Hepatocyte (in vitro differentiated cells): ENCODE results near the gene POLR2A. TPM values are rescaled to one million over a fixed set of nuclear protein-coding genes. Genes with fewer than 3 reads are reported as not detected.
A peak's percentile ranks its signal among the peaks of the same experiment; 100 is the strongest.

Experiments used
- DNase-seq: peaks from one replicate; pipeline ENCODE4 v3.0.0-alpha.2; 2016; ENCODE audit warnings: low spot score
- H2AFZ ChIP-seq: fragments of 200-600 bp; sonication (generic); 2 replicates; pipeline ENCODE4 v1.6.0; 2016; ENCODE audit warnings: antibody characterized with exemption, mild to moderate bottlenecking
- H3K27ac ChIP-seq: fragments of 200-600 bp; sonication (generic); 2 replicates; pipeline ENCODE4 v1.5.1; 2016; ENCODE audit warnings: mild to moderate bottlenecking
- H3K27me3 ChIP-seq: fragments of 200-600 bp; sonication (generic); 2 replicates; pipeline ENCODE4 v1.6.1; 2016
- H3K36me3 ChIP-seq: fragments of 200-600 bp; sonication (generic); replicated peaks from 2 replicates; pipeline ENCODE4 v1.5.1; 2016; ENCODE audit warnings: low read depth; ENCODE audit not compliant: insufficient read depth
- H3K4me1 ChIP-seq: fragments of 200-600 bp; sonication (generic); 2 replicates; pipeline ENCODE4 v1.5.1; 2016; ENCODE audit warnings: mild to moderate bottlenecking, moderate library complexity; ENCODE audit not compliant: insufficient read depth
- H3K4me2 ChIP-seq: fragments of 200-600 bp; sonication (generic); 2 replicates; pipeline ENCODE4 v1.6.0; 2016
- H3K4me3 ChIP-seq: fragments of 200-600 bp; sonication (generic); 2 replicates; pipeline ENCODE4 v1.5.1; 2016; ENCODE audit warnings: mild to moderate bottlenecking
- H3K79me2 ChIP-seq: fragments of 200-600 bp; sonication (generic); 2 replicates; pipeline ENCODE4 v1.6.0; 2017; ENCODE audit warnings: mild to moderate bottlenecking
- H3K9me2 ChIP-seq: fragments of 200-600 bp; sonication (generic); replicated peaks from 2 replicates; pipeline ENCODE4 v1.6.0; 2017; ENCODE audit warnings: mild to moderate bottlenecking; ENCODE audit not compliant: insufficient read depth
- H3K9me3 ChIP-seq: fragments of 200-600 bp; sonication (generic); 2 replicates; pipeline ENCODE4 v1.5.1; 2016; ENCODE audit warnings: low read depth, mild to moderate bottlenecking
- H4K20me1 ChIP-seq: fragments of 200-600 bp; sonication (generic); 2 replicates; pipeline ENCODE4 v1.6.0; 2016; ENCODE audit warnings: mild to moderate bottlenecking; ENCODE audit not compliant: insufficient read depth, poor library complexity, severe bottlenecking
- EZH2 ChIP-seq: fragments of 200-600 bp; sonication (generic); IDR thresholded peaks from 2 replicates; pipeline ENCODE4 v1.6.1; 2016; ENCODE audit warnings: antibody characterized with exemption, mild to moderate bottlenecking, borderline replicate concordance
- EZH2phosphoT487 ChIP-seq: fragments of 200-600 bp; sonication (generic); IDR thresholded peaks from one replicate; pipeline ENCODE4 v1.6.1; 2018; ENCODE audit warnings: antibody characterized with exemption, mild to moderate bottlenecking, low read depth, moderate library complexity; ENCODE audit not compliant: unreplicated experiment, severe bottlenecking
- WGBS: methylation state at CpG from one replicate; pipeline ENCODE4 v1.1.6; 2016; ENCODE audit warnings: low lambda C conversion rate; ENCODE audit errors: missing lambda C conversion rate; 5-methylcytosine and 5-hydroxymethylcytosine counted together
- polyA plus RNA-seq: library from polyadenylated mRNA; unstranded; fragments of >200 nt; fragmentation: Nextera tagmentation; extraction: Ambion mirVana; gene quantifications from 2 replicates; pipeline ENCODE4 v1.2.1, GENCODE V29; 2016
- total RNA-seq: library from RNA; depleted of rRNA; stranded (reverse); fragments of >200 nt; gene quantifications from 2 replicates; pipeline ENCODE4 v1.2.3, GENCODE V29; 2014
- TF ChIP-seq, protein P1 (sequence below): fragments of 200-600 bp; sonication (generic); IDR thresholded peaks from 2 replicates; pipeline ENCODE4 v1.5.1; 2016; ENCODE audit warnings: antibody characterized with exemption, mild to moderate bottlenecking; ENCODE audit not compliant: poor library complexity

The POLR2A gene
- total and polyA plus RNA-seq, 2 experiments from 2014 or later, result 74.5 to 96.3 TPM

DNA sequence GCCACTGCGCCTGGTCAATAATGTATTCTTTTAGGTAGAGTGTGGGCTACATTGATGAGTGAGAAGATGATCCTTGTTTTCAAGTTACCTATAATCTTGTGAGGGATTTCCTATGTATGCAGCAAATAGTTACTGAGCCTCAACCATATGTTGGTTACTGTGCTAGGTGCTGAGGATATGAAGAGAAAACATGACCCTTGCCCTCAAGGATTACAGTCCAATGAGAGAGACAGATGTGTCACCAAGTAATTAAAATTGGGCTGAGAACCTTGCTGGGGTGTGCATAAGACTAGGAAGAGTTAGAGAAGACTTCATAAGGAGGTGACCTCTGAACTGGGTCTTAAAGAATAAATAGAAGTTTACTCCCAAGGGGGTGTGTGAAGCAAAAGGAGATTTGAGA lies 7.4 kb downstream of the POLR2A start:
- H3K79me2 ChIP-seq, result peaks cover 99% of the 10 kb centered on the region
- 100% methylated on average over 1 of the region's 1 CpG for WGBS
- TF ChIP-seq EZH2phosphoT487, result no peak
- TF ChIP-seq, protein P1, sequence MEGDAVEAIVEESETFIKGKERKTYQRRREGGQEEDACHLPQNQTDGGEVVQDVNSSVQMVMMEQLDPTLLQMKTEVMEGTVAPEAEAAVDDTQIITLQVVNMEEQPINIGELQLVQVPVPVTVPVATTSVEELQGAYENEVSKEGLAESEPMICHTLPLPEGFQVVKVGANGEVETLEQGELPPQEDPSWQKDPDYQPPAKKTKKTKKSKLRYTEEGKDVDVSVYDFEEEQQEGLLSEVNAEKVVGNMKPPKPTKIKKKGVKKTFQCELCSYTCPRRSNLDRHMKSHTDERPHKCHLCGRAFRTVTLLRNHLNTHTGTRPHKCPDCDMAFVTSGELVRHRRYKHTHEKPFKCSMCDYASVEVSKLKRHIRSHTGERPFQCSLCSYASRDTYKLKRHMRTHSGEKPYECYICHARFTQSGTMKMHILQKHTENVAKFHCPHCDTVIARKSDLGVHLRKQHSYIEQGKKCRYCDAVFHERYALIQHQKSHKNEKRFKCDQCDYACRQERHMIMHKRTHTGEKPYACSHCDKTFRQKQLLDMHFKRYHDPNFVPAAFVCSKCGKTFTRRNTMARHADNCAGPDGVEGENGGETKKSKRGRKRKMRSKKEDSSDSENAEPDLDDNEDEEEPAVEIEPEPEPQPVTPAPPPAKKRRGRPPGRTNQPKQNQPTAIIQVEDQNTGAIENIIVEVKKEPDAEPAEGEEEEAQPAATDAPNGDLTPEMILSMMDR, result no peak
- no peak for TF ChIP-seq EZH2
- no peaks in the 10 kb centered on the region for H3K9me2 ChIP-seq
- H3K27me3 ChIP-seq, result no peaks in the 10 kb centered on the region
- DNase-seq, result no peak
- peak overlapping the region; percentile 27 for H3K4me2 ChIP-seq
- peak overlapping the region; percentile 59 for H3K27ac ChIP-seq
- H3K4me3 ChIP-seq, result no peak overlapping the region
- H3K36me3 ChIP-seq, result no peaks in the 10 kb centered on the region
- peaks cover 27% of the 10 kb centered on the region for H3K4me1 ChIP-seq
- H3K9me3 ChIP-seq, result no peaks in the 10 kb centered on the region
- H2AFZ ChIP-seq, result no peak overlapping the region
- peaks cover 99% of the 10 kb centered on the region for H4K20me1 ChIP-seq

DNA sequence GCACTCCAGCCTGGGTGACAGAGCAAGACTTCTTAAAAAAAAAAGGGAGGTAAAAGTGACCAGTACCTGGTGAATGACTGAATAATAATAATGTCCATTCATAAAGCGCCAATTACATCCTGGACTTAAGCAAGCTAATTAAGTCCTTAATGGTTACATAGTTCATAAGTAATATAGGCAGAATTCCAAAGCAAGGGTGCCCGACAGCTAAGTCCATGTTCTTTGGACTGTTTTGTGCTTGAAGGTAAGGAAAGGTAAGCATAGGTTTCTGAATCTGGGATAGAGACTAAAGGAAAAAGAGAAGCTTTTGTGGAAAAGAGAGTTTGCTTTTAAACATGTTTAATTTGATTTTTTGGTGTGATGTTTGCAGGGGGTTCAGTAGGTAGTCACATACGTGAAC lies 9.8 kb downstream of the POLR2A start:
- Histone ChIP-seq H3K9me3 (no peaks in the 10 kb centered on the region), H4K20me1 (peaks cover 76% of the 10 kb centered on the region), H3K4me1 (peaks cover 14% of the 10 kb centered on the region), H3K27ac (no peak overlapping the region), H3K36me3 (no peaks in the 10 kb centered on the region), H3K9me2 (no peaks in the 10 kb centered on the region), H2AFZ (no peak overlapping the region), H3K4me3 (no peak overlapping the region), H3K79me2 (peaks cover 82% of the 10 kb centered on the region), H3K27me3 (no peaks in the 10 kb centered on the region), H3K4me2 (no peak overlapping the region)
- DNase-seq, result no peak
- WGBS, result 95% methylated on average over 3 of the region's 3 CpGs
- TF ChIP-seq, protein P1, result no peak
- no peak for TF ChIP-seq EZH2
- TF ChIP-seq EZH2phosphoT487, result no peak

DNA sequence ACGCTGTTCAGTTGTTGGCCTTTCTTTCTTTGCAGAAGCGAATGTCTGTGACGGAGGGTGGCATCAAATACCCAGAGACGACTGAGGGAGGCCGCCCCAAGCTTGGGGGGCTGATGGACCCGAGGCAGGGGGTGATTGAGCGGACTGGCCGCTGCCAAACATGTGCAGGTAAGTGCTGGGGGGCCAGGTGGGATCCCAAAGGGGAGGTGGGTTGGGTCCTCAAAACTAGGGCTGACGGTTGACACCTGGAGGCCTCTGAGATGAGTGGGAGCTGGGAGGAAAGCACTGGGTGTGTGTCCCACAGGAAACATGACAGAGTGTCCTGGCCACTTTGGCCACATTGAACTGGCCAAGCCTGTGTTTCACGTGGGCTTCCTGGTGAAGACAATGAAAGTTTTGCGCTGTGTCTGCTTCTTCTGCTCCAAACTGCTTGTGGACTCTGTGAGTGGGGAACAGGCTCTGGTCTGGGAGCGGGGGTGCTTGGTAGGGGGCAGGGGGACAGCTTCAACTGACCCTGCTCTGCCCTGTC lies 11.8 kb downstream of the POLR2A start:
- Histone ChIP-seq H2AFZ (no peak overlapping the region), H3K4me1 (peaks cover 6% of the 10 kb centered on the region), H3K4me3 (no peak overlapping the region), H3K27me3 (no peaks in the 10 kb centered on the region), H3K36me3 (peaks cover 4% of the 10 kb centered on the region), H3K4me2 (no peak overlapping the region), H3K9me2 (no peaks in the 10 kb centered on the region), H3K79me2 (peaks cover 67% of the 10 kb centered on the region), H3K9me3 (no peaks in the 10 kb centered on the region), H3K27ac (no peak overlapping the region), H4K20me1 (peaks cover 55% of the 10 kb centered on the region)
- WGBS, result 94% methylated on average over 12 of the region's 12 CpGs
- TF ChIP-seq EZH2phosphoT487 (no peak), EZH2 (no peak)
- TF ChIP-seq, protein P1, result no peak
- no peak for DNase-seq
